Pulmonary artery endothelial cell (primary cell): Measurements from ENCODE around the gene SART3. TPM values are rescaled to one million over a fixed set of nuclear protein-coding genes. Genes with fewer than 3 reads are reported as not detected.
"Not testable (repeated sequence)": the region's sequence is repeated elsewhere in the genome, so short reads cannot be mapped to it uniquely, and the experiment has no call there.

Experiments used
- DNase-seq: peaks from one replicate; pipeline ENCODE4 v3.0.0-alpha.2; 2011; ENCODE audit warnings: low read depth, low spot score
- total RNA-seq: library from RNA; depleted of rRNA; stranded (reverse); fragments of >200 nt; gene quantifications from 2 replicates; pipeline ENCODE4 v1.2.3, GENCODE V29; 2014

SART3 gene
- total RNA-seq, 1 donor from 2014 or later: 77.2 TPM

- no peak for DNase-seq
These were observed 19.6 kb upstream of the SART3 start for GRCh38 chr12:108580531-108580930.

- no peak for DNase-seq
These were observed 17.8 kb upstream of the SART3 start for GRCh38 chr12:108578813-108579212.

- DNase-seq: no peak
These were observed 17.3 kb upstream of the SART3 start for GRCh38 chr12:108578264-108578663.

- DNase-seq: no peak
These were observed 16.5 kb upstream of the SART3 start for GRCh38 chr12:108577458-108577857.

GRCh38 chr12:108576660-108577234 is 15.8 kb upstream of the SART3 start:
- no peak for DNase-seq

- no peak for DNase-seq
These were observed 14.4 kb upstream of the SART3 start for GRCh38 chr12:108575199-108575912.

- DNase-seq: not testable (repeated sequence)
These were observed 13.3 kb upstream of the SART3 start for GRCh38 chr12:108574276-108574675.

GRCh38 chr12:108573317-108573716 is 12.3 kb upstream of the SART3 start:
- no peak for DNase-seq

GRCh38 chr12:108572166-108572790 is 11.3 kb upstream of the SART3 start:
- DNase-seq: no peak

GRCh38 chr12:108571609-108572165 is 10.7 kb upstream of the SART3 start:
- DNase-seq: no peak

GRCh38 chr12:108570743-108571608 is 10.0 kb upstream of the SART3 start:
- no peak for DNase-seq

- DNase-seq: no peak
These were observed 7.6 kb upstream of the SART3 start for GRCh38 chr12:108568338-108569154.

- no peak for DNase-seq
These were observed 6.7 kb upstream of the SART3 start for GRCh38 chr12:108567406-108568337.

GRCh38 chr12:108566452-108566851 is 5.5 kb upstream of the SART3 start:
- DNase-seq: no peak

- DNase-seq: peak; percentile 69
These were observed 5.0 kb upstream of the SART3 start for GRCh38 chr12:108565976-108566375.

- DNase-seq: no peak
These were observed 4.2 kb upstream of the SART3 start for GRCh38 chr12:108565146-108565545.

- DNase-seq: no peak
These were observed 3.8 kb upstream of the SART3 start for GRCh38 chr12:108564724-108565123.

- no peak for DNase-seq
These were observed 2.8 kb upstream of the SART3 start for GRCh38 chr12:108563804-108564151.

- DNase-seq: peak; percentile 62
These were observed 2.3 kb upstream of the SART3 start for GRCh38 chr12:108563136-108563803.
